Measurements from ENCODE around the gene LAD1.

LAD1 gene

GRCh38 chr1:201399018-201399351, at the start of gene LAD1:
Gene LAD1 (minus strand): TSS chr1:201399324. CDS start chr1:201399306, 18 bp downstream.
- DNase-seq (ENCODE audit: low spot score), result no peak

GRCh38 chr1:201447903-201448871, 49.1 kb upstream of the LAD1 start:
- peak; percentile 68 for DNase-seq (ENCODE audit: low spot score)

DNA sequence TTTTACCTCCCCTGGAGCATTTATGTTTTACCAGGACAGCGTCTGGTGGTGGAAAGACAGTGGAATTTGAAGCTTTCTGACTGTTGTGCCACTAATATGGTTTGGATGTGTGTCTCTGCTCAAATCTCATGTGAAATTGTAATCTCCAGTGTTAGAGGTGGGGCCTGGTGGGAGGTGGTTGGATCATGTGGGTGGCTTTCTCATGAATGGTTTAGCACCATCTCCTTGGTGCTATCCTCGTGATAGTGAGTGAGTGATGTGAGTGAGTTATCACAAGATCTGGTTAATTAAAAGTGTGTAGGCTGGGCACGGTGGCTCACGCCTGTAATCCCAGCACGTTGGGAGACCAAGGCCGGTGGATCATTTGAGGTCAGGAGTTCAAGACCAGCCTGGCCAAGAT, 46.2 kb upstream of the LAD1 start:
- no peak for DNase-seq (ENCODE audit: low spot score)

GRCh38 chr1:201444792-201445191, 45.7 kb upstream of the LAD1 start:
- no peak for DNase-seq (ENCODE audit: low spot score)

GRCh38 chr1:201443747-201444146, 44.6 kb upstream of the LAD1 start:
- DNase-seq (ENCODE audit: low spot score), result no peak

- no peak for DNase-seq (ENCODE audit: low spot score)
These were observed 37.8 kb upstream of the LAD1 start for GRCh38 chr1:201436969-201437368.

DNA sequence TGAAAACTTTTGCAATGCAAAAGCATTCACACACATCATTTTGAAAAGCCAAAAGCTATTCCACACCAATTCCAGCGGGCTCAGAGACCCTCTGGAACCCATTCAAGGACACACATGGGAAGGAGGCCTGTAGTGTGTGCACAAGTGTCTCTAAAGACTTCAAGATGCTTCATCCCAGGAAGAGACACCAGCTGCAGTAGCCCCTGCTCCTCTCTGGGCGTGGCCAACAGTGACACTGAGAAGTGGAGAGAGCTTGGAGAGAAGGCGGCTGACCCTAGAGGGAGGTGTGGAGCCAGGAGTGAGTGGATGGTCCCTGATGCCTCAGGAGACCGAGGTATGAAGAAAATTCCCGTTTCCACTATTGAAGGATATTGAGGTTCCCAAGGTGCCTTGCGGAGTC, 37.3 kb upstream of the LAD1 start:
- no peak for DNase-seq (ENCODE audit: low spot score)

DNA sequence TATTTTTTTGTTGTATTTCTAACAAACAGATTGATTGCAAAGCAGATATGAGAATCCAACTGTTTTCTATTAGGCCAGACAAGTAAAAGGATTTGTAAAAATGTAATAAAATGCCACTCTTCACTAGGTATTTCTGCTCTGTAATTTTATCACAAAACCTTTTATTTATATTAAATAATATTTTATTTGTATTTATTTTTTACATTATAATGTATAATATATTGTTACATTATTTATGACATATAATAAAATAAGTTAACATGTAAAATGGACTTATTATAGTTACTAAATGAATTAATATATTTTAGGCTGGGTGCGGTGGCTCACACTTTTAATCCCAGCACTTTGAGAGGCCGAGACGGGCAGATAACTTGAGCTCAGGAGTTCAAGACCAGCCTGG, 35.1 kb upstream of the LAD1 start:
- DNase-seq (ENCODE audit: low spot score), result no peak

- DNase-seq (ENCODE audit: low spot score), result no peak
These were observed 34.5 kb upstream of the LAD1 start for GRCh38 chr1:201433609-201434008.

DNA sequence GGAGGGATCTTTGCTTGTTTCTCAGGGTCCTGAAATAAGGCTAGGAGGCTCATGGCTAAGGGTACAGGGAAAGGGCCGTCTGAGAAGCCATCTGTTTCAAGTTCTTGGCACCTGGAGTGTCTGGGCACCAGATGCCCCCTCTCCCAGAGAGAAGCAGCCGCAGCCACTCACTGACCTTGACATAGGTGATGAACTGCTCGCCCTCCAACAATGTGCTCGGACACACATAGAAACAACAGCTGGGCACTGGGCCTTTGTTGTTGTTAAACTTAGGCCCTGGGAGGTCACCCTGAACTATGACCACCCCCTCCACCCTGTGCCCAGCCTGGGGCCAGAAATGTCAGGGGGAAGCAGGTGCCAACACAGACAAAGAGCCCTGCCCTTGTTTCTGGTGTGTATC, 31.7 kb upstream of the LAD1 start:
- no peak for DNase-seq (ENCODE audit: low spot score)

DNA sequence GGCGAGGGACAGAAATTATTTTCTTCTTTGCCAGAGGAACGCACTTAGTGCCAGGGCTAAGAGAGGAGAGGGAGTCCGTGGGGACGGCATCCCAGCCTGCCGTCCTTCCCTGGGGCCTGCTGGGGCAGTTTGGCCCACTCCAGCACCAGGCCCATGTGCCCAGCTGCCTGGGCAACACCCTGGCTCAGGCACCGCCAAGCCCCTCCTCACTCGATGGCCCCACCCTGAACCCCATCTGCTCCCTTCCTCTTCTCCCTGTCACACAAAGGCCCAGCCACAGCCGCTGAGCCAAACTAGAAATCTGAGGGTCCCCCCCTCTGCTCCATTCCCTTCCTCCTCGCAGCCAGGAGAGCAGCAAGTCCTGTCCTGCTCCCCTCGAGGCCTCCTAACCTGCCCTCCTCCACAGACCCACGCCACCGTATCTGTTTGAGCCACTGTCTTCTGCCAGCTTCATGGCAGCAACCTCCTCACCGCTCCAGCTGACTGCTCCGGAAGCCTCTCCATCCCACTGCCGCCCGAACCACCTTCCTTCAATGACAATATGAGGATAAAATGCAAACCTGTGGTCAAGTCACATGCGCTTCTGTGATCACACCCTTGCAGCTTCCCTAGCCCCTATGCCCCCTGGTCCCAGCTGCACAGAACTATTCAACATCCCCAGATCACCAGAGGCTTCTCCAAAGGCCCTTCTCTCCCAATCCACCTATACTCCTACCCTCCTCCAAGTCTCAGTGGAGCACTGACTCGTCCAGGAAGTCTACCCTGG, 30.8 kb upstream of the LAD1 start:
- no peak for DNase-seq (ENCODE audit: low spot score)

- DNase-seq (ENCODE audit: low spot score), result no peak
These were observed 28.8 kb upstream of the LAD1 start for GRCh38 chr1:201427963-201428362.

GRCh38 chr1:201426479-201427310, 27.6 kb upstream of the LAD1 start:
- DNase-seq (ENCODE audit: low spot score), result no peak

DNA sequence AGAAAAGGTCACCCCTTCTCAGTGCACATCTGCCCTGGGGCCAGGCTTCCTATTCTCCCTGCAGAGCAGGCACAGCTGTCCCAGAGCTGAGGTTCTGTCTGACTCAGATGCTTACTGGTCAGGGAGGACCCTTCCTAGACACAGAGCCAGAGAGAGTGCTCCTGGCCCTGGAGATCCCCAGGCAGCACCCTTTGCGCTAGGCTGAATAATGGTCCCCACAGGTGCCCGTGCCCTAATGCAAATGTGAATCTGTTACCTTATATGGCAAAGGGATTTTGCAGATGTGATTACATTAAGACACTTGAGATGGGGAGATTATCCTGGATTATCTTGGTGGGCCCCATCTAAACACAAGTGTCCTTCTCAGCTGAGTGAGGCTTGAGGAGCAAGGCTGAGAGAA, 25.0 kb upstream of the LAD1 start:
- DNase-seq (ENCODE audit: low spot score), result no peak

- DNase-seq (ENCODE audit: low spot score), result no peak
These were observed 24.5 kb upstream of the LAD1 start for GRCh38 chr1:201423655-201424054.

- DNase-seq (ENCODE audit: low spot score), result no peak
These were observed 23.4 kb upstream of the LAD1 start for GRCh38 chr1:201422436-201423030.

DNA sequence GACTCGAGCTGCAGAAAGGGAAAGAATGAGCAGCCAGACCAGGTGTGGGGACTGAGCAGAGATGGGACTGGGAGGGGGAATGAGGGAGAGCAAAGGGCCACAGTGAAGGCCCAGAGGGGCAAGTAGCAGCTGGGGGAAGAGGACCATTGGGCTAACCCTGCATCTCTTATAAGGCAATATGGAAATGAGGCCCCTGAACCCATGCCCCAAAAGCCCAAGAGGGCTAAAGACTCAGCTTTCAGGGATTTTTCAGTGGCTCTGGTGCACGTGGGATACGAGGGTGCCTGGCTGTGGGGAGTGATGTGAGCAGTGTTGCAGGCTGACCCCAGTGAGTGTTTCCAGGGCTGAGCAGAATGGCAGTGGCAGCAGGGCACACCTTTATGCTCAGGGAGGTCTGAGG, 22.9 kb upstream of the LAD1 start:
- no peak for DNase-seq (ENCODE audit: low spot score)

DNA sequence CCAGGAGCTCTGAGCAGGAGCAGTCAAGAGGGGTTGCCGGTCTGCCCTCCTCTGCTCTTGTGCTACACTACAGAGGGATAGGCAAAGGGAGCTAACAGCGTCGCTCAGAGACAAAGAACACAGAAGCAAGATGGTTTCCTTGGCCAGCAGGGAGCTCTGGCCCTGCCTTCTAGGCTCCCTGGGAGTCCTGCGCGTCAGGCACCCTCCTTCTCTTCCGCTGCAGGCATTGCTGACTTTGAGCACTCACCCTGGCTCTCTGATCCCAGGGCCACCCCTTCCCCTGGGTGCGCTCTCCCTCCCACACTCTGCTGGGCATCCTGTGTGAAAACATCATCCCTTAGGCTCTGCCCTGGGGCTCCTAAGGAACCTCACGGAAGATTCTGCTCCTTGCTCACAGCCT, 21.9 kb upstream of the LAD1 start:
- no peak for DNase-seq (ENCODE audit: low spot score)

GRCh38 chr1:201420608-201421002, 21.5 kb upstream of the LAD1 start:
- no peak for DNase-seq (ENCODE audit: low spot score)

DNA sequence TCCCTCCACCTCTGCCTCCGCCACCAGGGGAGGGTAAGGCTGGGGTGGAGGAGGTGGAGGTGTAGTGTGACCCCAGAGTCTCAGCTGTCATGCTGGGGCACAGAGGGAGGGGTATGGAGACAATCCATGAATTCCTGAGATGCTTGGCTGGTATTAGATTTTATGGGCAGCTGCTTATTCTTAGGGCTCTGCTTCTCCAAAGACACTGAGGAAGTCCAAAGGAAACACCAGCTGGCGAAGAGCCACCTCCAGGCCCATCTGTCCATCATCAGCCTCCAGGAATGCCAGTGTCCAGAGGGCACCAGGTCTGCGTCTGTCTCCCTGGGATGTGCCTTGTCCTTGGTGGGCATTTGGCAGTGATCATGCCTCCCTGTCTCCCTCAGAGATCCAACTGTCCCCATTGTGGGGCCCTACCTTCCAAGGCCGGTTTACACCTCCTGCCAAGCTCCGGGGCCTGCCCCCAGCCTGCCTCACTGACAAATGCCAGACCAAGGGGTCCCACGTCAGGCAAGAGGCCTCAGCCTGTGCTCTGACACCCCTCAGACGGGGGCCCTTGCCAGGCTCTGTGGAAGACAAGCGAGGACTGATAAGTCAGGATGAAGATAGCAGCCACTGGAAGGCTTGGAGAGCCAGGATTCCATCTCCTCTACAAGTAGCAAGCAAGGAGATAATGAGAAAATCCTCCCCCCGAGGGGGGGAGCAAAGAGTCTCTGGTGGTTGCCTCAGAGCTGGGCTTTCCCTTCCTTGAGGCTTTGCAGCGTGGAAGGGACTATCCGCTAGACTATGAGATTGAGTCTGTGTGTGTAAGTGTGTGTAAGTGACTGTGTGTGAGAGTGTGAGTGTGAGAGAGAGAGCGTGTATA, 20.9 kb upstream of the LAD1 start:
- no peak for DNase-seq (ENCODE audit: low spot score)

DNA sequence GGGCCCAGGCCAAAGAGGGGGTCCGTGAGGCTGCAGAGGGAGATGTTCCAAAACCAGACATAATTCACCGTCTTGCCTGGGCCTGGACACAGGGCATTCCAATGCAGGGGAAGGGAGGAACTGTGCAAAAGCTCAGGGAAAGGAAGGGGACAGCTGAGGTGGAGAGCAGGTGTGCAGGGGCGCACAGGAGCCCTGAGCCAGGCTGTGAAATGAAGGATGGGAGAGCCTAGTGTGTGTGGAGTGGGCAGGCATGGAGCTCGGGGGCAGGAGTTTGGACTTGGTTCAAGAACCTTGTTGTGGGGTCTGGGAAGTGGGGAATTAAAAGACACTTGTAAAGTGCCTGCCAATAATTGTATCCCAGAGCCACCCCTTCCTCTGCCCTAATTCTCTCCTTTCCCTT, 20.1 kb upstream of the LAD1 start:
- DNase-seq (ENCODE audit: low spot score), result no peak

All from kidney capillary endothelial cell (primary cell).